ENCODE measurements around the gene SMARCC2.

- TF ChIP-seq CTCF (IDR thresholded peaks at IDR 0.05) (no peak), POLR2A (IDR thresholded peaks at IDR 0.05) (no peak)
These were observed 41.9 kb upstream of the SMARCC2 start for GRCh38 chr12:56231184-56231582.

Data from heart left ventricle (tissue), 13 donors.